HG02571 (cell line): ENCODE data around the gene CAPN8.
A peak's percentile ranks its signal among the peaks of the same experiment; 100 is the strongest.

Experiments
- ATAC-seq: cut with Tn5 transposase; IDR thresholded peaks from one replicate; pipeline ENCODE4 v1.9.1; 2021; ENCODE audit warnings: mild to moderate bottlenecking, moderate library complexity; ENCODE audit not compliant: unreplicated experiment

CAPN8 gene

DNA sequence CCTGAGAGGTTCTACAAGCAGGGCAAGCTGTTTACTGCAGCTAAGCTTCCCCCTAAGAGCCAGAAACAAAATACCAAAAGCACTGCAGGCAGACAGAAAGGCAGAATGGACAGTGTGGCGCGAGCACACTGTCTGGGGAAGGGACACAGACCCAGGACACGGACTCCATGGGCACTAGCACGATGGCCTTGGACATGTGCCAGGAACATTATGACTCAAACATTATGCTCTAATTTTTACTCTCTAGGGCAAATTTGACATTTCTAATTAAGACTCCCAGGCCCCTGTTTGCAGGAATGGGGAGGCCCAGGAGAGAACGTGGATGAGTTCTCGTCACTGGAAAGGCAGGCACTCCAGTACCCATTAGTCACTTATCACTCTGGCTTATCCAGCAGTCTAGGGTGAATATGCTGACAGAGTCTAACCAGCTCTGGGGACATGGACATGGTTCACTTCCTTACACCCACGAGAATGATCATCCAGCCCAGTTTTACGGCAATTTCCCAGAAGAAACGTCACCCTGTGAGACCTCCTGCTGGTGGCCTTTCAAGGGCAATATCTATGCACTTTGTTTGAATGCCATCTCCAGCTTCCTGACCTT, 45.1 kb downstream of the CAPN8 start:
- no peak for ATAC-seq

DNA sequence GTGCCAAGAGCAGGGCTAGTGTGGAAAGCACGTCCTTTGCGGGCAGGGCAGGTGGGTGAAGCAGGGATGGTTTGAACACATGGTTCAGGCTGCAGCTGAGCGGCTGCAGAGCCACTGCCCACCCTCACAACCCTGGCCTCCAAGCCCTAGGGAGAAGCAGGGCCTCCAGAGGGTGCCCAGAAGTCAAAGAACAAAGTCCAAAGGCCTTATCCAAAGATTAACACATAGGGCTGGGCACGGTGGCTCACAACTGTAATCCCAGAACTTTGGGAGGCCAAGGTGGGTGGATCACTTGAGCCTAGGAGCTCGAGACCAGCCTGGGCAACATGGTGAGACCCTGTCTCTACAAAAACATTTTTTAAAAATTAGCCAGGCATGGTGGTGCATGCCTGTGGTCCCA, 46.8 kb downstream of the CAPN8 start:
- no peak for ATAC-seq

DNA sequence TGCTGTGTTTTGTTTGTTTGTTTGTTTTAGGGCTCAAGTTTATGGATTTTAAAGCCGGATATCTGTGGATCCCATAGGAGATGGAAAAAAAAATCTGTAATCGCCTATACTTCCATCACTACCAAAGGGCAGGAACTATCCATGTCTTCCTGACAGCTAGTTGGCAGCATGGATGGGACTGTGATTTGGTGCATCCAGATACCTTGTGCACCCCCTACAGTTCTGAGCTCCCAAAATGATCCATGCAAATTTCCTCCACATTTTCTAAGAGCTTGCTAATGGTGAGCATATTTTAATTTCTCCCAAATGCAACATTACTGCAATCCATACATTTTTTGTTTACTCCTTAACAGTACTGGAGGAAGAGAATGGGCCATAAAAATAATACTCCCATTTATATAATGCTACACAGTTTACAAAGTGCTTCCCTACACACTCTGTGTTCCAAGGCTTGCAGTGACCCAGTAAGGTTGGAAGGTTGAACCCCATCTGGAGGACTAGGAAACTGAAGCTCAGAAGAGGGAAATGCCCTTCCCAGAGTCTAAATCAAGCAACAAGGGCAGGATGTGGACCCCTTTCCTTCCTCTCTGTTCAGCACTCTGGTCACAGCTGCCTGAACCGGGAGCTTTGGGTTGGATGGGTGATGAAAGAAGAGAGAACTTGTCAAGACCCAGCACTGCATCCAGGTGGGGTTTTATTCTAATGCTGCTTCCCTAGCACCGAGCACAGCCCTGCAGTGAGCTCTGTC, 48.0 kb downstream of the CAPN8 start:
- no peak for ATAC-seq

DNA sequence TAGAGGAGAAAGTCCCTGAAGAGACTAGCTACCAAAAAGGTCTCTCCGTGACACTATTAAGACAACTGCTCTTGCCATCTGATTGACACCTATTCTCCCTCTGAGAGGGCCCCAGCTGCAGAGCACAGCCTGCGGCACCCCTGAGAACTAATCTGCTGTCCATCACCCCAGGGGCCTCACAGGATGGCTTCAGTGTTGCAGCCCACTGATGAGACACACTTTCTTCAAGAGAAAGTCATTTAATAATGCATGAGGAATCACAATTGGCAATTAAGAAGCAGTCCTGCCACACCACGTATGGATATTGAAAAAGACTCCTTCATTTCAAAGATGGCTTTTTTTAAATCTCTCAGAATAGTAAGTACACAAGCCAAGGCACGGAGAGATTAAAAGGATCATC, 48.9 kb downstream of the CAPN8 start:
- ATAC-seq, result no peak

DNA sequence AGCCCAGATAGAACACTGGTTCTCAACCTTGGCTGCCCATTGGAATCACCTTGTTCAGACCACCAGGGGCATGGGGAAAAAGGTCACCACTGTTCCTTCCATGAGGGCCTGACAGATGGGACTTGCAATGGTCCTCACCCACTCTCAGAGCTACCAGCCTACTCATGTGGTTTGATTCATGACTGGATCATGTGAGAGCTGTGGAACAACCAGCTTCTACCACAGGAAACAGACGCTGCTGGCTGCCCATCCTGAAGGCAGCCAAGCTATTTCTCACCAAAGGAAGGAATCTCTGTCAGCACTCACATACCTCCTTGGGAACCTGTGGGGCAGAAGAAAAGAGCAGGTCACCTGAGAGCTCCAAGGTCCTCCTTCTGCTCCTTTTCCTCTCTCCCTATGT, 53.6 kb downstream of the CAPN8 start:
- no peak for ATAC-seq

DNA sequence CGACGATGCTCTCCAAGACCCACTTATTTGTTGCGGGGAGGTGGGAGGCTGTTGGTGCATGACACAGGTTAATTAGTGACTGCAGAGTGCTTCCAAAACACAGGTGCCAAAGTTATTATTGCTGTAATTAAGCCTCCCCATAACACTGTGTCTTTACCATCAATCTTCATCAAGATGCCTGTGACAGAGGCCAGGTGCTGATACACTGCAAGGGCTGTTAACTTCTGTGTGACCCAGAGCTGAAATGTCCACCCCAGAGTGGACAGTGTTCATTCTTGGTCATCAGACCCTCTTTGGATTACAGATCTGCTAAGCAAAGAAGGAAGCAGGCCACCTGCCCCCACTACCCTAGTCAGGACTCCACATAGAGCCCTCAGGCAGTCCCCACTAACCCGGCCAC, 55.5 kb downstream of the CAPN8 start:
- ATAC-seq, result no peak

DNA sequence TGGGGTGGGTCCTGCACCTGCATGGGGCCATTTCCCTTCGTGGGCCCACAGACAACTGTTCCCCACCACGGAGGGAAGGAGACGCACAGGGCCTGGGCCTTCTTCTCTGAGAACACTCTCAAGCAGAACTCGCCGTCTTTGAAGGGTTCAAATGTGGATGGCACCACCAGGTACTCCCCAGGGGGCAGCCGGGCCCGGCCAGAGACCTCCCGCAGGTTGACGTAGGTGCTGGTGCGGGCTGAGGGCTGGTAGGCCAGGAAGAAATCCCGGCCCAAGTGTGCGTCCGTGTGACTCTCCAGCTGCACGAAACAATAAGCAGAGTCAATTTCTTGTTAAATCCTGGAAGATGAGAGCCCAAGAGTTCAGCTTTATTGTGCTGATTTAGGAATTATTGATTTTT, 56.4 kb downstream of the CAPN8 start:
- ATAC-seq, result no peak

DNA sequence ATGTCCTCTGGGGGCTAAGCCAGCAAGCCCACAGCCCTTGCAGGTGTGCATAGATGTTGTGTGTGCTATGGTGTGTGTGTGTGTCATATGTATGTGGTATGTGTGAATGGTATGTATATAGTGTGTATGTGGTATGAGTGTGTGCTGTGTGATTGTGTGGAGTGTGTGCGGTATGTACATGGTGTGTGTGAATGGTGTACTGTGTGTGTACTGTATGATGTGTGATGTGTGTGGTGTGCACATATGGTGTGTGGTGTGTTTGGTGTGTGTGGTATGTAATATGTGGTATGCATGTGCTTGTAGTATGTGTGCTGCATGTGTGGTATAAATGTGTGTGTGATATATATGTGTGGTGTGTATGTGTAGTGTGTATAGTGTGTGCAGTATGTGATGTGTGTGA, 107.0 kb downstream of the CAPN8 start:
- no peak for ATAC-seq

DNA sequence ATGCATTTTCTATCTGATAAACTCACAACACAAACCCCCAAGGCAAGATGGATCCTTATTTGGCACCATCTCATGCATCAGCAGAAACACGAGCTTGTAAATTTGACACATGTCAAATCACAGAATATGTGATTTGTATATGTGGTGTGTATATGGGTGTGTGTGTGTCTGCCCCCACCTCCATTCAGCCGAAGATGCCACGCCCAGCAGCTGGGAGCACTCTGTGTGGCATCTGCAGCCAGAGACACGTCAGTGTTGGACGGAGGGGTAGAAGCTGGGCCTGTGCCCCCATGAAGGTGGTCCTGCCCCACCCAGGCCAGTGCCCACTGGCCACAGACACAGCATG, 108.4 kb downstream of the CAPN8 start:
- no peak for ATAC-seq

DNA sequence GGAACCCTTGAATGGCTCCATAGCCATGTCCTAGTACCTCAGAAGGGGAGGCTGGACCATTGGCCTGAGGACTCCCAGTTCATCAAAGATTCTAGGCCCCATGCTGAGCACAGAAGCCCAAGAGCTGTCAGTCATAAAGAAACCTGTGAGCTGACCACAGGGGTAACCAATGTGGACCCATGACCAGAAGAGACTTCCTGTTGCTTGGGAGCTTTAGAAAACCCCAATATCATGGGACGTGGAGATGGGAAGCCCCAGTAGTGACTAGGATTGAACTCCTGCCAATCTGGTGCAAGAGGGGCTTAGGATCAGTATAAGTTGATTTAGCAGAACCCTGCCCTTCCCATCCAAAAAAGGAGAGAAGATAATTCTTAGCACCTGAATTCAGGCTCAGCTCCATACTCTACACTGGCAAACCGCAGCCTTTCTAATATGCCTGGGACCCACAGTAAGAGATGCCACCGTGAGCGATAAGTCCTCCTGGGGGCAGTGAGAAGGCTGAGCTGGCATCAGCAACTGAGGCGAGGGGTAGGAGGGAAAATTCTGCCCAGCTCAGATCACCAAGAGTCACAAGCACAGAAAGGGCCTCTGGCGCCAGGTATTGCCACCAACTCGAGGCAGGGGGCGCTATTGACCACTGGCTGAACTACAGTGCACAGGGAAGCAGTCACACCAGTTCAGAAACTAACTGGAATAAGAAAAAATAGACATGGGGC, 108.9 kb downstream of the CAPN8 start:
- ATAC-seq, result peak; percentile 92

DNA sequence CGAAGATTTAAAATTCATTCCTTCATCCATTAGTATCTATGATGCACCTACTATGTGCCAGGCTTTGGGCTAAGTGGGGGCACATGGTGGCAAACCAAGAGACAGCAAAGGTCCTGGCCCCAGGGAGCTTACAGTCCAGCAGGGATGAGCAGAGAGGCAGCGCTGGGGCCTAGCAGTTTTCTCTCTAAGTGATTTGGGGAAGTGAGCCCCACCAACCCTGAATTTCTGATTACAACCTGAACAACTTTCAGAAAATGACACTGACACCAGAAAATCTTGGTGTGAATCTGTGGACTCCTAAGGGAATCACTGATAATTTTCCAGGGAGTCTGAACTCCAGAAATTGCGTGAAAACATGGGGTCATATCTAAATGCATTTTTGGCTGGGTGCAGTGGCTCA, 111.5 kb downstream of the CAPN8 start:
- ATAC-seq, result no peak

DNA sequence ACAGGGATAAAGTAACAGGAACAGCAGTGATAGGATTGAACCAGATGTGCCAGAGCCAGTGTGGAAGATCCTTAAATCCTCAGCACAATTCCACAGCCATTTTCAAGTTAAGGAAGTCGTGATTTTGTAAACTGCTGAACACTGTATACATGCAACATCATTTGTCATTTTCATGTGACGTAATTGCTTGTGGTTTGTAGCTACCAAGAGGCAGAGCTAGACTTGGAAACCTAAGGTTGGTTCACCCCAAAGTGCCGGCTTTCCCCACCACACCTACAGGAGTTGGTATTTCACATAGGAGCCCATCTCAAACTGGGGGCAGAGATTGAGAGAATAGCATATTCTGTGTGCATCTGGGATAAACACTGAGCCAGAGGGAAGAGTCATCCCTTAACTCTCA, 113.9 kb downstream of the CAPN8 start:
- no peak for ATAC-seq

DNA sequence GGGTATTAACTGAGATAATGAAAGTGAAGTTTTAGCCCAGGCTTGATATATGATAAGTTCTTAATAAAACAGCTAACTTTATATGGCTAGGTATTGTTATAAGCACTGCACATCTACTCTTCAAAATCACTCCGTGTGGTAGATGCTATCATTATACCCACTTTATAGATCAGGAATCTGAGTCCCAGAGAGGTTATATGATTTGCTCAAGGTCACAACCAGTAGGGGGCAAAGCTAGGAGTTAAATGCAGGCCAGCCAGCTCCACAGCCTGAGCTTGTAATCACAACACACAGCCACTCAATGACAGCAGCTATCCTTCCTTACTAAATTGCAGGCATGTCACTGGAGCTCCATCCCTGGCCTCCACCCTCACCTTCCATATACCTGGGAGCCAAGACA, 115.8 kb downstream of the CAPN8 start:
- ATAC-seq, result no peak

DNA sequence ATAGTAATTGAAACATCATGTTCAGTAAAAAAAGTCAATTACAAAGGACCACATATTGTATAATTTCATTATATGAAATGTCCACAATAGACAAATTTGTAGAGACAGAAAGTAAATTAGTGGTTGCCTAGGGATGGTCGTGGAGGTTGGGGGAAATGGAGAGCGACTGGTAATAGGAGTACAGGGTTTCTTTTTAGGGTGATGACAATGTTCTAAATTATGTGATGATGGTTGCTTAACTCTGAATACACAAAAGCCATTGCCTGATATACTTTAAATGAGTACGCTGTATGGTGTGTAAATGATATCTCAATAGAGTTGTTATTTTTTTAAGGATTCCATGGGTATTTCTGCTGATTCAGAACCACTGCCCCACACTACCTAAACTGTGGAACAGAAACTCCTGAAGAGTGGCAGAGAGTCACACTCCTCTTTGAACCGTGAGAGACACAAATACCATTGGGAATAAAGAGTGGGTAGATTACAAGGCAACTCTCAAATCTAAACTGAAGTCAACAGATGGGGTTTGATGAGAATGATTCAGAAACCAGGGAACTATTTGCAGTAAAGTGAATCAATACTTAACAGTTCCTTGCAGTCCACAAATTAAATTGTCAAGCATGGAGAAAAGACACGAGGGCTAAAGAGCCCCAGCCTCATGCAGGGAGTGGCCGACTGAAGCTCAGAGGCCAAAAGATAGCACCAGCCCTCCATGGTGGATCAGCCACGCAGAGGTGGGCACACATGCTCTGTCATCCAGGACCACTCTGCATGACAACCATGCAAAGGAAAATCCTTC, 118.0 kb downstream of the CAPN8 start:
- no peak for ATAC-seq

DNA sequence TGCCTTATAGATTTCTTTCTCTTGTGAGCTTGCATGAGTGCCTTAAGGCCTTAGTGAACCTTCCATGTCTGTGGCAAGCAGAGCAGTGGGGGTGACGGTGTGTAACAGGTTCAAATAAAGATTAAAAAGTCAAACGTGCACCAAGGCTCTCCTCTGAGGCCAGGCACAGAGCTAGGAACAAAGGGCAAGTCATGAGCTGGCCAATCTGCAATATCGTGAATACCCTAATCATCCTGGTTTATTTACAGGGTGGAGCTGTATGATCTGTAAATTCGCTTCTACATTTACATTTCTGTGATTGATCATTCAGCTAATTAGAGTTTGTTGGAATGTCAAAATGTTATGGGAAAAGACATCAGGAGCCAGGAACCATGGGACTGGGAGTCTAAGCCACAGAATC, 120.2 kb downstream of the CAPN8 start:
- ATAC-seq, result no peak

DNA sequence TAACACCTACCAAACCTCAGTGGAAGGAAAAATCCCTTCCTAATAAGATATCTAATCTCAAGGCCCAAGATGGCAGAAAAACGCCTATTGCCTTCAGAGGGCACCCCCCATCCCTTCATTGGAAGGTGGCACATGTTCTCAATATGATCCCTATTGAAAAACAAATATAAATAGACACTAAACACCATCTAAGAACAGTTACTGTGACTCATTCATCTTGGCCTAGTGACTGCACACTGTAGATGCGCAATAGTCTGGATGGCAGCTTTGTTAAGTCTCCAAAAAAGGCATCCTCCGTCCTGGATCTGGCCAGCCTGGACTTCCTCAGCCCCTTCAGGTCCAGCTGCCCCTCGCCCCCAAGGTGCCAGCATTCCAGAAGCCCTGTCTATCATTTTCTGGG, 121.9 kb downstream of the CAPN8 start:
- no peak for ATAC-seq

DNA sequence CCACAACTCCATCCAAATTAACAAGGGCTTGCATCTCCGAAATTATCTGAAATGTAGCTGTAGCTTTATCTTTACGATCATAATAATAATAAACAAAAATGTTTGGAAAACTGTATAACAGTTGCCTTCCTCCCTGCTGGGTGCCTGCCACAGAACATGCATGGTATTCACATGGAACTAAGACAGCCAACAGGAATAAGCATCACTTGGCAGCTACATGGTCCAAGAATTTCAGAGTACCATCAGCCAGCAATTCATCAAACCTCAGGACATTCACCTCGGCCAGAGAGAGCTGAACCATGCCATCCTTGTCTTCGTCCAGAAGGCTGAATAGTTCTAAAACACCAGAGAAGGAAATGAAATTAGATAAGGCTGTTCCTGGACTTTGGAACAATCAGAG, 122.7 kb downstream of the CAPN8 start:
- no peak for ATAC-seq

DNA sequence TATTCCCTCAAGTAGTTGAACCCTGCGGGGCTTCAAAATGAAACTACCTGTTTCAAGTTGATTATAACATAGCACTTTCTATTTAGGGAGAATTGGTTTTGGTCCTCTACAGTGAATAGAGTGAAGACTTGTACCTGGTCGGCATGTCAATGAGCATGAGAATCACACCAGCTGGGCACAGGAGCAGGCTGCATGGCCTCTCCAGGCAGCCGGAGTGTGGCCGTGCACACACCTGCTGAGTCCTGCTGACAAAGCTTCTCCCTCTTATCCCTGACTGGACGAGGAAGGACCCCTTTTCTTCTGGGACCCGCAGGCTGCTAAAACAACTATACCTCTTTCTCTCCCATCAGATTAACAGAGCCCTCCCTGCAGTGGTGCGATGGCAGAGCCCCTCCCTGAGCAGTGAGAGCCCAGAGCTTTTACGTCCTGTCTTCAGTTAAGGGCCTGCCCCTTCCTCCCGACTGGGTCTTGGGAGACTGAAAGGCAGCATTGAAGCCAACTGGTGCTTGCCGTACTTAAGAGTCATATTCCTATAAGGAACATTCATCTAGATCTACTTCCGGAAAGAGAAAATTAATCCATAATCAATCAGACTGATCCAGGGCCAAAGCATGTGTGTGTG, 124.9 kb downstream of the CAPN8 start:
- no peak for ATAC-seq

DNA sequence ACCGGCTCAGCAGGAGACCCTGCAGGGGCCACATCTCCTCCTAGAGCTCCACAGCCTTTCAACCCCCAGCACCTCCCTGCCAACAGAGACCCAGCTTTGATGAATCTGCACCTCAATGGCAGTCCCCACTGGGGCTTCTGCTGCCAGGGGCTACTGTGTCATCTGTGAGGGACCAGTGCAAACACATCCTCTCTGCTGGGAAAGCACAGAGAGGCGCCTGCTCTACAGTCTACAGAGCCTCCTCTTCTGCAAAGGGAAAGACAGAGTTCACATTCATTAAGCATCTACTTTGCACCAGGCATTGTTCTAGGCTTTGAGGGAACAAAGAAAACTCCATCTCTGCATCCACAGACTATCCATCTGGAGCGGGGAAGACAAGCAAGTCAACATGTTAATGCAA, 125.8 kb downstream of the CAPN8 start:
- no peak for ATAC-seq

DNA sequence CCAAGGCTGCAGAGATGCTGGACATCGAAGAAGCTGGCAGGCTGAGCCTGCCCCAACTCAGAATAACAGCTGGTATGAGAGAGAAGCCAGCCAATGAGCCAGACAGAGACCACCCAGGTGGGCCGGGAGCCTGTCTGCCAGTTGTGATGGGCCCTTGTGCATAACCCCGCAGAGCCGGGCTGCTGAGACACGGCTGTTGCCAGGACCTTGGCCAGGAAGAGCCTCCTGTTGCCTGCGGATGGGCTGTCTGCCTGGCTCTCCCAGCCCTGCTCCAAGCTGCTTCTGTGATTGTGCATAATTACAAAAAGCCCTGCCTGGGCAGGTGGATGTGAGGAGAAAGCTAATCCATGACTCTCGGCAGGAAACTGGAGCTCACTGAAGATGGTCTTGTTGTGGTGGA, 126.5 kb downstream of the CAPN8 start:
- ATAC-seq, result no peak

DNA sequence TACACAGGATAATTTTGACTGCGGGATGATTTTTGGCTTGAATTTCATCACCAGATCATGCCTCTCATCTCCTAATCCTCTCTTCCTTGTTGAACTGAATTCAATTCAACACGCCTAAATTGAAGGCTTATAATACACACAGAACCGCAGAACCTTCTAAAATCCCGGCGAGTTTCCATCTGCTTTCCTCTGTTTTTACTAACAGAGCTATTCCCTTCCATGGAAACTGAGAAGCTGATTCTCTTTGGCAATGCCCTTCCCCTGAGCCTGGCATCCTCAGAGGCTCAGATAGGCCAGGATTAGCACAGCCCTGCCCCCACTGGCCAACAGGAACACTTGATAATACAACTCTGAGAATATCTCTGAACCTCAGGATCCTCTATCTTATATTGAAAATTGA, 130.2 kb downstream of the CAPN8 start:
- no peak for ATAC-seq
